Progenitor cell of endocrine pancreas (in vitro differentiated cells): ENCODE measurements around the gene SYT14. TPM values are rescaled to one million over a fixed set of nuclear protein-coding genes. Genes with fewer than 3 reads are reported as not detected.

ENCODE experiments used
- DNase-seq: peaks from one replicate; pipeline ENCODE4 v3.0.0; 2021; ENCODE audit warnings: low spot score; ENCODE audit not compliant: unreplicated experiment
- H3K27ac Mint-ChIP-seq: 2 replicates; pipeline ENCODE4 v1.8.0; 2021; ENCODE audit warnings: mild to moderate bottlenecking, moderate library complexity, mixed read lengths
- H3K27me3 Mint-ChIP-seq: 2 replicates; pipeline ENCODE4 v1.8.0; 2021; ENCODE audit warnings: mixed read lengths
- H3K36me3 Mint-ChIP-seq: 2 replicates; pipeline ENCODE4 v1.8.0; 2022; ENCODE audit warnings: mixed read lengths; ENCODE audit not compliant: insufficient read depth
- H3K4me1 Mint-ChIP-seq: 2 replicates; pipeline ENCODE4 v1.8.0; 2021; ENCODE audit warnings: low read depth, mixed read lengths
- H3K4me3 Mint-ChIP-seq: 2 replicates; pipeline ENCODE4 v1.8.0; 2021; ENCODE audit warnings: low read depth, mild to moderate bottlenecking, moderate library complexity, mixed read lengths
- H3K9me3 Mint-ChIP-seq: 2 replicates; pipeline ENCODE4 v1.8.0; 2021; ENCODE audit warnings: low read depth, mixed read lengths
- CTCF ChIP-seq: fragments of 200-600 bp; sonication (generic); IDR thresholded peaks from one replicate; pipeline ENCODE4 v1.5.0; 2021; ENCODE audit warnings: antibody characterized with exemption, mild to moderate bottlenecking; ENCODE audit not compliant: unreplicated experiment
- total RNA-seq: library from RNA; stranded (reverse); gene quantifications from 2 replicates; pipeline ENCODE4 v1.2.1, GENCODE V29; 2021

SYT14 gene
- total RNA-seq, 1 donor from 2014 or later: 3.7 TPM

GRCh38 chr1:210207597-210208450, 269.8 kb downstream of the SYT14 start:
- H3K27me3 Mint-ChIP-seq: peaks cover 9% of the 10 kb centered on the region
- H3K4me3 Mint-ChIP-seq: no peak overlapping the region
- no peak for TF ChIP-seq CTCF
- peaks cover 4% of the 10 kb centered on the region for H3K9me3 Mint-ChIP-seq
- no peak for DNase-seq
- H3K36me3 Mint-ChIP-seq: peaks cover 1% of the 10 kb centered on the region
- no peaks in the 10 kb centered on the region for H3K4me1 Mint-ChIP-seq
- H3K27ac Mint-ChIP-seq: no peak overlapping the region

GRCh38 chr1:210213335-210213734, 275.3 kb downstream of the SYT14 start:
- H3K4me3 Mint-ChIP-seq: no peak overlapping the region
- no peak for DNase-seq
- no peak for TF ChIP-seq CTCF
- H3K27me3 Mint-ChIP-seq: peaks cover 8% of the 10 kb centered on the region
- H3K4me1 Mint-ChIP-seq: no peaks in the 10 kb centered on the region
- peaks cover 4% of the 10 kb centered on the region for H3K9me3 Mint-ChIP-seq
- H3K36me3 Mint-ChIP-seq: peaks cover 1% of the 10 kb centered on the region
- H3K27ac Mint-ChIP-seq: no peak overlapping the region

GRCh38 chr1:210214573-210215409, 276.8 kb downstream of the SYT14 start:
- H3K4me1 Mint-ChIP-seq: no peaks in the 10 kb centered on the region
- DNase-seq: no peak
- TF ChIP-seq CTCF: no peak
- no peaks in the 10 kb centered on the region for H3K36me3 Mint-ChIP-seq
- H3K4me3 Mint-ChIP-seq: no peak overlapping the region
- no peaks in the 10 kb centered on the region for H3K9me3 Mint-ChIP-seq
- H3K27me3 Mint-ChIP-seq: peaks cover 5% of the 10 kb centered on the region
- H3K27ac Mint-ChIP-seq: no peak overlapping the region

GRCh38 chr1:210217482-210217881, 279.5 kb downstream of the SYT14 start:
- H3K27ac Mint-ChIP-seq: no peak overlapping the region
- H3K27me3 Mint-ChIP-seq: peaks cover 5% of the 10 kb centered on the region
- TF ChIP-seq CTCF: no peak
- no peak for DNase-seq
- H3K36me3 Mint-ChIP-seq: no peaks in the 10 kb centered on the region
- H3K9me3 Mint-ChIP-seq: no peaks in the 10 kb centered on the region
- H3K4me1 Mint-ChIP-seq: peaks cover 4% of the 10 kb centered on the region
- no peak overlapping the region for H3K4me3 Mint-ChIP-seq

- no peaks in the 10 kb centered on the region for H3K36me3 Mint-ChIP-seq
- H3K4me1 Mint-ChIP-seq: peaks cover 10% of the 10 kb centered on the region
- no peak overlapping the region for H3K27ac Mint-ChIP-seq
- no peak for TF ChIP-seq CTCF
- H3K4me3 Mint-ChIP-seq: no peak overlapping the region
- H3K27me3 Mint-ChIP-seq: peaks cover 5% of the 10 kb centered on the region
- H3K9me3 Mint-ChIP-seq: no peaks in the 10 kb centered on the region
- no peak for DNase-seq
Observed at GRCh38 chr1:210218047-210218446, 280.0 kb downstream of the SYT14 start.
